Tibial nerve (tissue), 3 donors: ENCODE data around the gene SP2.

Experiments
- CTCF ChIP-seq, 5 experiments: fragments of 200-600 bp in 3 of 5; fragments of 450-650 bp in 2 of 5; sonication (generic) in 3 of 5; IDR thresholded peaks; one replicate each; pipeline ENCODE4 v1.5.1; 2016 to 2019; ENCODE audit warnings: antibody characterized with exemption in 5 of 5, mild to moderate bottlenecking in 3 of 5, moderate library complexity in 2 of 5
- POLR2A ChIP-seq, 2 donors: fragments of 450-650 bp; IDR thresholded peaks; one replicate each; pipeline ENCODE4 v1.6.1; 2017; ENCODE audit warnings: antibody characterized with exemption in 2 of 2, mild to moderate bottlenecking in 2 of 2, moderate library complexity in 2 of 2

- TF ChIP-seq CTCF (IDR thresholded peaks at IDR 0.05) (no peak), POLR2A (IDR thresholded peaks at IDR 0.05) (no peak)
These were observed 39.2 kb upstream of the SP2 start for GRCh38 chr17:47856830-47857229.
